GM18507 (cell line): ENCODE data around the gene CCDC122.
"Not testable (repeated sequence)": the region's sequence is repeated elsewhere in the genome, so short reads cannot be mapped to it uniquely, and the experiment has no call there.

Experiments
- DNase-seq: peaks from one replicate; pipeline ENCODE4 v3.0.0; 2011; ENCODE audit warnings: low read depth; ENCODE audit not compliant: insufficient read length; ENCODE audit errors: extremely low spot score
- FAIRE-seq: peaks from 2 replicates; lab custom pipeline; 2011; peaks lifted over from hg19 to GRCh38; lab: Jason Lieb, UNC

The CCDC122 gene

GRCh38 chr13:43879755-43880181 lies 228 bp upstream of the CCDC122 start, which contains the start of gene LACC1:
Gene LACC1 (plus strand): TSS chr13:43879904. CDS start chr13:43880986, 1,082 bp downstream.
- no peak for DNase-seq
- FAIRE-seq = peak; percentile 70

GRCh38 chr13:43877766-43878165 lies 1.8 kb downstream of the CCDC122 start:
- FAIRE-seq = no peak
- no peak for DNase-seq

- DNase-seq (no peak), FAIRE-seq (no peak)
Observed at GRCh38 chr13:43877326-43877725, 2.2 kb downstream of the CCDC122 start.

- no peak for DNase-seq
- no peak for FAIRE-seq
Observed at GRCh38 chr13:43876366-43876765, 3.2 kb downstream of the CCDC122 start.

- no peak for DNase-seq
- FAIRE-seq = peak; percentile 78
Observed at GRCh38 chr13:43874504-43875092, 4.9 kb downstream of the CCDC122 start.

- DNase-seq (no peak), FAIRE-seq (no peak)
Observed at GRCh38 chr13:43872181-43872580, 7.4 kb downstream of the CCDC122 start.

GRCh38 chr13:43865892-43866291 lies 13.6 kb downstream of the CCDC122 start:
- DNase-seq = no peak
- FAIRE-seq = no peak

- DNase-seq = no peak
- FAIRE-seq = no peak
Observed at GRCh38 chr13:43864921-43865320, 14.6 kb downstream of the CCDC122 start.

GRCh38 chr13:43861863-43862262 lies 17.7 kb downstream of the CCDC122 start:
- DNase-seq = no peak
- FAIRE-seq = no peak

- FAIRE-seq (no peak), DNase-seq (no peak)
Observed at GRCh38 chr13:43852923-43853404, 26.6 kb downstream of the CCDC122 start.

GRCh38 chr13:43850873-43851272 lies 28.7 kb downstream of the CCDC122 start:
- DNase-seq (no peak), FAIRE-seq (no peak)

- no peak for FAIRE-seq
- DNase-seq = no peak
Observed at GRCh38 chr13:43848001-43848649, 31.4 kb downstream of the CCDC122 start.

GRCh38 chr13:43846496-43847158 lies 32.9 kb downstream of the CCDC122 start:
- DNase-seq (no peak), FAIRE-seq (no peak)

GRCh38 chr13:43838909-43839308 lies 40.6 kb downstream of the CCDC122 start:
- no peak for DNase-seq
- FAIRE-seq = no peak

- DNase-seq (no peak), FAIRE-seq (no peak)
Observed at GRCh38 chr13:43835701-43836100, 43.8 kb downstream of the CCDC122 start.

GRCh38 chr13:43831088-43831487 lies 48.5 kb downstream of the CCDC122 start:
- no peak for FAIRE-seq
- DNase-seq = no peak

- DNase-seq (no peak), FAIRE-seq (no peak)
Observed at GRCh38 chr13:43830497-43830881, 49.1 kb downstream of the CCDC122 start.

- not testable (repeated sequence) for FAIRE-seq, DNase-seq
Observed at GRCh38 chr13:43824656-43825055, 54.9 kb downstream of the CCDC122 start.

GRCh38 chr13:43822969-43823368 lies 56.6 kb downstream of the CCDC122 start:
- FAIRE-seq = no peak
- DNase-seq = no peak

- FAIRE-seq (no peak), DNase-seq (no peak)
Observed at GRCh38 chr13:43816401-43816889, 63.1 kb downstream of the CCDC122 start.
